Activated CD4-positive, alpha-beta T cell treated with anti-CD3 and anti-CD28 coated beads, Interleukin-10, Interleukin-2, amounts not matched to agents 100 ng/mL and 50 ng/mL, durations not matched to agents 16 hours and 8 hours (primary cell): ENCODE results near the gene MAGEA9B.
"Not testable (repeated sequence)": the region's sequence is repeated elsewhere in the genome, so short reads cannot be mapped to it uniquely, and the experiment has no call there.

Experiments used
- DNase-seq: peaks from one replicate; pipeline ENCODE4 v3.0.0-alpha.2; 2020

Gene MAGEA9B, protein sequence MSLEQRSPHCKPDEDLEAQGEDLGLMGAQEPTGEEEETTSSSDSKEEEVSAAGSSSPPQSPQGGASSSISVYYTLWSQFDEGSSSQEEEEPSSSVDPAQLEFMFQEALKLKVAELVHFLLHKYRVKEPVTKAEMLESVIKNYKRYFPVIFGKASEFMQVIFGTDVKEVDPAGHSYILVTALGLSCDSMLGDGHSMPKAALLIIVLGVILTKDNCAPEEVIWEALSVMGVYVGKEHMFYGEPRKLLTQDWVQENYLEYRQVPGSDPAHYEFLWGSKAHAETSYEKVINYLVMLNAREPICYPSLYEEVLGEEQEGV

GRCh38 chrX:149587359-149587758 lies at the start of gene MAGEA9B:
MAGEA9B (minus strand) TSS chrX:149587459; CDS start chrX:149583179, 4,280 bp downstream.
- not testable (repeated sequence) for DNase-seq

GRCh38 chrX:149633511-149633910 lies 46.3 kb upstream of the MAGEA9B start:
- no peak for DNase-seq

DNA sequence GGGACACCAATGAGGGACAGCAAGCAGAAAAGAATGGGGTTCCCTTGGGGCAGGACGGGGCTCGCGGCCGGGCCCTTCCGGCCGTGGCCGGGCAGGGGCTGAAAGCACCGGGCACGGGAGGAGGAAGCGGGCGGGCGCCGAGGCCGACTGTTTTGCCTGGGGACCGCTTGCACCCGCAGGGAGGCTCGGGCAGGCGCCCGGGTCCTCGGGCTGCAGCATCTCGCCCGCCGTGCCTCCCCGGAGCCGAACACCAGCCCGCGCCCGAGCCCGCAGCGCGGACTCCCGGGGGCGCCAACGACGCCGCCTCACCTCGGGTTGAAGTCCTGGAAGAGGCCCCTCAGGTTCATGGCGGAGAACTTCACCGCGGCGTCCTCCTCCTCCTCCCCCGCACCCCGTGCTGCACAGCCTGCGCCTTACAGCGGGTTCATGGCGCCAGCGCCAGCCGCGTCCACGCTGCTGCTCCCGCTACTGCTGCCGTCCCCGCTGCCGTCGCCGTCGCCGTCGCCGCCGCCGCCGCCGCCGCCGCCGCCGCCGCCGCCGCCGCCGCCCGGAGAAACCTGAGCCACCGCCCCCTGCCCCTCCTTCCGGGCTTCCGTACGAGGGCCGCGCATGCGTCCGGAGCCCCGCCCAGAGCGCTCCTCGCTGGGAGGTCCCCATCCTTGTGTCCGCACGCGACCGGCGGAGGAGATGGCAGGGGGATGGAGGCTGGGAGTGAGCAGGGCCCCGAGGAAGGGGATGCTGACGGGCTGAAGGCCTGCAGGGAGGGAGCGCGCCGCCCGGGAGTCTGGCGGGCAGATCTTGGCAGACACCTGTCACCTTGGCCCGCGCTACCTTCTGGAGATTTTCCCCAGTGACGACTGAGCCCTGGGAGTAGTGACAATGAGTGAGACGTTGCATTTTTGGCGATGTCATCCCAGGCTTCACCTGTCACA lies 44.2 kb upstream of the MAGEA9B start, which contains the start of gene TMEM185A:
Gene TMEM185A (minus strand): TSS at position 559 of the 932 bp plus-strand sequence. CDS start 212 bp downstream, at position 347.
- peak; percentile 79 for DNase-seq

GRCh38 chrX:149630681-149631233 lies 43.5 kb upstream of the MAGEA9B start:
- no peak for DNase-seq

DNA sequence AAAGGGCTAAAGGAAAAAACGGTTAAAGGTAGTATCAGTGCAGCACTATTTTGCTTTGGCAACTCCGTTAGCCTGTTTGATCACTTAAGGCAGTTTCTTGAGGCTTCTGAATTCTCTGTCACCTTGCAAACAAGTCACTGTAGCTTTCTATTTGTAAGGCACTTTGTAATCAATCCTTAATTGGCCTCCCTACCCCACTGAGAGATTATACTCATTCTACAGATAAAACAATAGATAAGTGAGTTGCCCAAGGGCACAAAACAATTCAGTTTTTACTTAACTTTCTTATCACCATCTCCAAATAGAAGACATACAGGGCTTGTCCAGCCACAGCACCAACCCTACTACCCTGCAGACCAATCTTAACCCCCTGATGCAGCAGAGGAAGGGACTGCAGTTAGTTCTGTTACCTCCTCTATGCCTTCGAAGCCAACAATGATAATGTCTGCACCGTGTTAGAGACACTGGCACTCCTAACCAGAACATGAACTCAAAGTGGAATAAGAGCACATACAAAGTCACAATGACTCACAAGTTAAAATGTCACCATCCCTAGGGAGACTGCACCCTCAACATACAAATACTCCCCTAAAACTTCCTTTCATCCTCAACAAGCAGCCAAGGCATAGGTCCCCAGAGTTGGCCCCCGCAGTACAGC lies 42.6 kb upstream of the MAGEA9B start:
- DNase-seq: no peak

GRCh38 chrX:149628768-149629167 lies 41.5 kb upstream of the MAGEA9B start:
- DNase-seq: no peak

DNA sequence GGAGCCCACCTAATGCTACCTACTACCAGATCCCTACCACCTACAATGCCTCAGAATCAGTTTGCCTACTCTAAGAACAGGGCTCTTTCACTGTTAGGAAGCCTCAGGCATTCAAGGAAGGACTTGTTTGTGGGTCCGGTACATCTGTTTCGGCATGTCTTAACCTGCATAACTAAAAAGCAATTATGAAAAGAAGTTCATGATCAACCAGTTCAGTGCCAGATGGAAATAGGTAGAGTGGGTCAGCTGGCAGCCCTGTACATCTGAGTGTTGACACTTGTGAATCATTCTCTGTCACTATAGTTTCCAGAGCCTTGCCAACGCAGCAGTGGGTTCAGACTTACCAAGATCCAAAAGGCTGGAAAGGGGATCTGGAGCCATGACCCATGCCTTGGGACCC lies 41.0 kb upstream of the MAGEA9B start:
- DNase-seq: no peak

DNA sequence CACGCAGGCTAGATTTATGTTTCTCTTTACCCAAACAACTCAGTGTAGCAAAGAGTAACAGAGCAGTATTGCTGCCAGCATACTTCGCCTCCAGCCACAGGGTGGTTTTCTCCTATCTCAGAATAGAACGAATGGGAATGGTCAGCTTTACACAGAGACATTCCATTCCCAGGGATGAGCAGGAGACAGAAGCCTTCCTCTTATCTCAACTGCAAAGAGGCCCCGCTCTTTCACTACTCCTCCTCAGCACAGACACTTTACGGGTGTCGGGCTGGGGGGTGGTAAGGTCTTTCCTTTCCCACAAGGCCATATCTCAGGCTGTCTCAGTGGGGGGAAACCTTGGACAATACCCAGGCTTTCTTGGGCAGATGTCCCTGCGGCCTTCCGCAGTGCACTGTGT lies 39.6 kb upstream of the MAGEA9B start:
- DNase-seq: not testable (repeated sequence)

GRCh38 chrX:149619662-149620061 lies 32.4 kb upstream of the MAGEA9B start:
- DNase-seq: not testable (repeated sequence)

DNA sequence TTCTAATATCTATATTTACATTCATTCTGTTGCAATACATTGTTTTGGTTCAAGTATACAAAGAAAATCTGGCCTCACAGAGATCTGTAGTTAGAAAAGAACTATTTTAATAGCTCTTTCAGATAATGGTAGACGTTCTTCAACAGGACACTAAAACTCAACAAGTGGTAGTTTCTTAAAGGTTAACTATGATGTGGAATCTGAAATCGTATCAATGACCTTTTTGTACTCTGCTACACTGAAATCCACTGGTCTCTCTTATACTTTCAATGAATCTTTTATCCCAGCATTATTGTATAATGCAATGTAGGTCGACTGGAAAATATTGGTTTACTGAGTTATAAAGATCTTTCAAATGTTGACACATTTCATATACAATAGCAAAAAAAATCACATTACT lies 31.6 kb upstream of the MAGEA9B start:
- DNase-seq: no peak

DNA sequence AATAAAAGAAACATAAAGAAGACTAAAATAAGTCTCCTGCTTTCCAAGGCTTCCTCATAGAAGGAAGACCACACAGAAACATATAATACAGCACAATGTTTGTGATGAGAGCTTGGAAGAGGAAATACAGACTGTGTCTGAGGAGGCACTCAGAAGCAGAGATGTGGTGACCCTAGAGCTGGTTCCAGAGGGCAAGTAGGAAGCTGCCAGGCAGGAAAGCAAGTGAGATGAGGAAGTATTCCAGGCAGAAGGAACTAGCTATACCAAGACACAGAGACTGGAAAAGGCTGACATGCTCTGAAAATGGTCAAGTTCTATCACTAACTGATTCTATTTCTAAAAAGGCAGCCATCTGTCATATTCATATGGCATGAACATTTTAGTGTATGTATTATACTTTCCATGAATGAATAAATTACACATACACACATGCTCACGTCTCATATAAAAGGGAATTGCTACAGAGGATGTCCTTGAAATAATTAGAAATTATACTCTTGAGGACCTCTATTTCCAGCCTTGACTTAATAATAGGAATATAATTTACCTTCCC lies 24.4 kb upstream of the MAGEA9B start:
- no peak for DNase-seq

DNA sequence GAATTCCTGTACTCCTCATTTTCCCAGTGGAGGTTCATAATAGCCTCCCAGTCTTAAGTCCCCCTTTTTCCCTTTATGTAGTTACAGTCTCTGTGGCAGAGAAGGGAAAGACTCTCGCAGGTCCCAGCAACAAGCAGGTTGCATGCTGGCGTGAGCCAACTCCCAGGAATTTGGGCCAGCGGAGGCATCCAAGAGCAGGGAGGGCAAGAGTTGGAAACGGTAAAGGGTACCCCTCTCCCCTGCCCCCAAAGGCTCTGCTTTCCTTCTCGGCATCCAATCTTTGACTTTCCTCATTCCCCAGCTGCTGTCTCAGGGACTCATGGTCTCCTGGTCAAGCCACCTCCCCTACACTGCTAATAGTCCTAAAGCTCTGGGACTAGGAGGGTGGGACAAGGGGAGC lies 23.3 kb upstream of the MAGEA9B start:
- DNase-seq: no peak

GRCh38 chrX:149607699-149608098 lies 20.4 kb upstream of the MAGEA9B start:
- DNase-seq: no peak

- not testable (repeated sequence) for DNase-seq
These were observed 18.1 kb upstream of the MAGEA9B start for GRCh38 chrX:149605248-149605885.

- not testable (repeated sequence) for DNase-seq
These were observed 11.3 kb upstream of the MAGEA9B start for GRCh38 chrX:149598603-149599002.

DNA sequence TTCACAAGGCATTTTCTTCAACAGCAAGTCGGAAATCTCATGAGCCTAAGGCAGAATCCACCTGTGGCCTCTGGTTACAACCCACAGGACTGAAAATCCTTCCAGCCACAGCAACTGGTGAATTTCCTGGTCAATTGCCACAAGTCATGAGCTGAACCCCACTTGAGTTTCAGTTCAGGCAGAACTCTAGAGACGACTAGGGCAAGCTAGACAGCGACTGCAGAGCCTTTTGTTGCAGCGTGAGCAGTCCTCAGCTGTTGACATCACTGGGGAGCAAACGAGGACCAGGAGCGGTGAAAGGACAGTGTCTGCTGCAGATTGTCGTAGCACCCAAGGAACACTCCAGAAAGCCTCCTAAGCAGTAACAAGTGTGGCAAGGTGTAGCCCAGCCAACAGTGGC lies 8.7 kb upstream of the MAGEA9B start:
- DNase-seq: not testable (repeated sequence)

DNA sequence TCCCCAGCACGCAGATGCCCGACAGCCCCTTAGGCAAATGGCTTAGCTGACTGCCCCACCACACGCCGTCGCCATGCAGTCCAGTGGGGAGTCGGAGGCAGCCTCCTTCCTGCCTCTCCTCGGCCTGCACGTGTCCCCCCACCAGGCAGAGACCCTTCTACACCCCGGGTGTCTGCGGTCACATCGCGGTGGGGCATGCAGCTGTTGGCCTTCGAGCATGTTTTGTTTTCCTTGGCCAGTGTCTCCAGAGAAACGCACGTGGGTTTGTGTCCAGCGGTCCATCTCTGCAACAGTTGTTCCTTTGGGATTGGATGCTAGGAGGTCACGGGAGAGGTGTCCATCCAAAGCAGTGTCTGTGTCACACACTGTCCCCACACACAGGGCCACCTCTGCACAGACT lies 8.0 kb upstream of the MAGEA9B start, which contains the start of gene HSFX2:
Gene HSFX2 (minus strand): TSS at position 101 of the 400 bp plus-strand sequence. CDS start 614 bp downstream, outside the sequence.
- DNase-seq: not testable (repeated sequence)

- not testable (repeated sequence) for DNase-seq
These were observed 3.7 kb upstream of the MAGEA9B start for GRCh38 chrX:149590993-149591392.

- DNase-seq: not testable (repeated sequence)
These were observed 1.6 kb downstream of the MAGEA9B start for GRCh38 chrX:149585631-149586030.

DNA sequence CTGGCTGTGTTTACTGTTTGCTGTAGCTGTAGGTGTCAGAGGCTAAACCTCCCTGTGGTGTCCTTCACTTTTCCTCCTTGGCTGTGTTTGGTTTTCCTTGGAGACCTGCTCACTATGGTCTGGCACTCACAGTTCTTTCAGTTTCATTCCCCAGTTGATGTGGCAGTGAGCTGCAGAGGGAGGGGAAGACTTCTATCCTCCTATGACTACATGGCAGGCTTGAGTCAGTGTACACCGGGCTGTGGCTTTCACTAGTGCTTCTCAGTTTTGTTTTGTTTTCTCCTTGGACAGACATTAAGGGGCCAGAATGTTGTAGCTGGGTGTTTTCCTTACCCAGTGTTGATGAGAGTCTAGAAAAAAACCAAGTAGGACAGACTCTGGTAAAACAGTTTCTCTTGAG lies 13.8 kb downstream of the MAGEA9B start:
- DNase-seq: not testable (repeated sequence)

DNA sequence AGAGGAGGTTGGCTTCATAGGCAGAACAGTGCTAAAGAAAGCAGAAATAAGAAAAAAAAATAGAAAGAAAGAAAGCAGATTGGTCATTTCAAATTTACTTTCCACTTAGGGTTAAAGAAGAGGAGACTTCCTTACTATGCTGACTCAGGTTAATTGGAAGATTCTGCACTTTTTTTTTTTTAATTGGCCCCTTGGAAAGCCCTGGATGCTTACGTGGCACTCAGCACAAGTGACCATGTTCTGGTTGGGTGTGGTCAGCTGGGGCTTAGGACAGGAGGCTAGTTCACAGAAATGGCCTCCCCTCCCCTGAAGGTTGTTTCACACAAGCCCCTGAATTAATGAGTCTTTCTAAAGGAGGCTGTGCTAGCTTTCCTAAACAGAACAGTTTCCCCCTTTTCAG lies 14.5 kb downstream of the MAGEA9B start:
- DNase-seq: no peak

- no peak for DNase-seq
These were observed 15.5 kb downstream of the MAGEA9B start for GRCh38 chrX:149571770-149572169.
